GM12873 (cell line): ENCODE measurements around the gene AVPI1.

ENCODE experiments used
- CTCF ChIP-seq: IDR thresholded peaks from 2 replicates; pipeline ENCODE4 v1.5.1; 2012; ENCODE audit warnings: low read depth, mild to moderate bottlenecking, moderate library complexity, low read length, control low read depth; ENCODE audit not compliant: insufficient read depth; ENCODE audit errors: missing control alignments

Gene AVPI1

GRCh38 chr10:97651773-97652172 lies 35.3 kb downstream of the AVPI1 start:
- no peak for TF ChIP-seq CTCF

- TF ChIP-seq CTCF, result no peak
These were observed 36.3 kb downstream of the AVPI1 start for GRCh38 chr10:97650726-97651125.

DNA sequence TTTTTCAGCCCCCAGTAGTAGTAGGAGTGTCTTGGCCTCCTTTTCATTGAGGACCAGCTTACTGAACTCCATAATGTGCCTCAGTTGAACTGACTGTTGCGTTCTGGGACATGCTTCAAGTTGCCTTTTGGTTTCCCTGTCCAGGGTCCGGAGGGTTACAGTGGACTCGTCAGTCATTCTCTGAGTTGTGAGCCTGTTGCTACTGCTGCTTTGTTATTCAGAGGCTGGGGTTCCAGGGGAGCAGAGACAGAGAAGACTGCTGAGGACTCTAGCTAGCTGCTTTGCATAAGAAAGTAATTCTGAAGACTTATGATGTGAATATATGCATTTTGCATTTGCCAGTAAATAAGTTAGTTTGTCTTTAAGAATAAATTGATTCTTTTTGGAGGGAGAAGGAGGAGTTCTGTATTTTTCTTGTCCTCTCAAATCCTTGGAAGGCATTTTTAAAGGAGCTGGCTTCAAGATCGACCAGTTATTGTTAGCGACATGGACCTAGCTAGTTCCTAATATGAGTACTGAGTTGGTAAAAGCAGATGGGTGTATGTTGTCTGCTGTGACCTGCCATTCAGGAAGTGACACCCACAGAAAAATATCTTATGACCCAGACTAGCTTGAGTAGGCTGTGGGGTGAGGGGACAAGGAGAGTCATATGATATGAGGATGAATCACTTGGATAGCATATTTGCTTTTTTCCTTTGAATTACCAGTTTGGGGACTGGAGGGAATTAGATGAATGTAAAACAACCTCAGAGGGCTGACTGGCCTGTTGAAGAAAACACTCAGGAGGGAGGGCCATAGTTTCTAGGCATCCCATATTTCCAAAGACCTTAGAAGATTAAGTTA lies 38.3 kb downstream of the AVPI1 start:
- no peak for TF ChIP-seq CTCF

- no peak for TF ChIP-seq CTCF
These were observed 39.5 kb downstream of the AVPI1 start for GRCh38 chr10:97647556-97647955.

- no peak for TF ChIP-seq CTCF
These were observed 42.1 kb downstream of the AVPI1 start for GRCh38 chr10:97644936-97645335.

GRCh38 chr10:97643441-97643985 lies 43.5 kb downstream of the AVPI1 start:
- TF ChIP-seq CTCF, result no peak

GRCh38 chr10:97640868-97641811 lies 45.9 kb downstream of the AVPI1 start:
- TF ChIP-seq CTCF, result no peak
